Measurements from ENCODE around the gene SLC43A1.
"Not testable (repeated sequence)": the region's sequence is repeated elsewhere in the genome, so short reads cannot be mapped to it uniquely, and the experiment has no call there.

SLC43A1 gene

DNA sequence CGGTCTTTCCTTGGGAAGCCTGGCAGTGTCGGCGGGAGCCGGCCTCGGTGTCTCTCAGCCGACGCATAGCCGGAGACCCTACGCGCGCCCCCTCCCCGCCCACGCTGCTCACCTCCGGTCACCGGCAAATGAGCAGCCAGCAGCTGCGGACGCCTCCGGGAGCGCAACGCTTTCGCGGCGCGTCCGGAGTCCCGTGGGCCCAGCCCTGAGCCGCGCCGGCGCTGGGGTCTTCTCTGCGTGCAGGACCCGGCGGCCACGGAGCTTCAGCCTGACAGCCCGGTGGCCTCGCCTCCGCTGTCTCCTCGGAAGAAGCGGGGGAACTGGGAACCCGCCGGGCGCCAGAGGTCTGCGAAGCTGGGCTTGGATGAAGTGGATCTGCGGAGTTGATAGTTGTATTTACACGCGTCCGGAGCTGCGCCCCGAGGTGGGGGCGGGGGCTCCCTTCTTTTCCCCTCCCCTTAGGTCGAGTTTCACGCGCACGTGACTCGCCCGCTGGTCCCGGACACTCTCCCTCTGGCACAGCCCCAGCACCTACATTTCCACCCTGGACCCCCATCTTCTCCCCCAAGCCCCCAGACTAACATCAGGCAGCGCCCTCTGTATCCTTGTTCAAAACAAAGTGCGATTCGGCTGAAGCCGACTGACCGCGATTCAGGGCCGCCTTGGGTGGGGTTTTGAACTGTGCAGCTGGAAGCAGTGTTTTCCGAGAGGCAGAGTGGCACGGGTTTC is at the start of gene SLC43A1:
SLC43A1 (minus strand) TSS at position 371 of the 729 bp plus-strand sequence. CDS start 1,591 bp downstream, outside the sequence.
- DNase-seq: peak; percentile 71

DNA sequence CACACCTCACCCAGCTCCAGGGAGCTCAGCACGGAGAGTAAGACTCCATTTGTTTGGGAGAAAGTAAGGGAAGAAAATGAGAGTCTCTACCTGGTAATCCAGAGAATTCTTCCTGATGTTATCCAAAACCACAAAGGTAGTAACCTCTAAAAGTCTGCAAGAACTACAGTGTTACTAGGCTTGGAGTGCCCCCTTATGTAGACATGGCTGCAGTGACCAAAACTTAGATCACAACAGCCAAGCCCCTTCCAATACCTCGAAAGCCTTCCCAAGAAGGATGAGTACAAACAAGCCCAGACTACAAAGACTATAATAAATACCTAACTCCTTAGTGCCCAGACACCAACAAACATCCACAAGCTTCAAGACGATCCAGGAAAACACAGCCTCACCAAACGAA is 47.1 kb upstream of the SLC43A1 start:
- no peak for DNase-seq

DNA sequence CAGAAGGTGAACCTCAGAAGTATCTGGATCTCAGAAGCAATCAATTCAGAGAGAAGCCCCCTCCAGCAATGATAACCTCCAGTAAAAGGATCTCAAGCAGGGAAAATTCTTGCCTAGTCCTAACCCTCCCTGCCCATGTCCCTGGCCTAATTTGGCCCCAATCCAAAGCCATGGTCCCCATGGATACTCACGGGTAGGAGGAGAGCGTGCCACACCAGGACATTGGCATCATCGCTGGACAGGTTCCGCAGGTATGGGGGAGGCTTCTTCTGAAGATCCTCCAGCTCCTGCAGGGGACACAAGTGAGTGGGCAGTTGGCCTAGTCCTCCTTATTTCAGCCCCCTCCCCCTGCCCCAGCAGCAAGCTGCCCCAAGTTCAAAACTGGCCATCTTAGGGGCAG is 44.6 kb upstream of the SLC43A1 start:
- DNase-seq: no peak

DNA sequence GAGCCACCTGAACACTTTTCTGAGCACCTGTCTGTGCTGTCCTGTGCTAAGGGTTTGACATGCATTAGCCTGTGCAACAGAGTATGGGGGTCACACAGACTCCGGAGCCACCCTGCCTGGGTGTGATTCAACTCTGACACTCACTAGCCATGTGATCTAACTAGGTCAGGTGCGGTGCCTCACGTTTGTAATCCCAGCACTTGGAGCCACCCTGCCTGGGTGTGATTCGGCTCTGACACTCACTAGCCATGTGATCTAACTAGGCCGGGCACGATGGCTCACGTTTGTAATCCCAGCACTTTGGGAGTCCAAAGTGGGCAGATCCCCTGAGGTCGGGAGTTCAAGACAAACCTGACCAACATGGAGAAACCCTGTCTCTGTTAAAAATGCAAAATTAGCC is 40.5 kb upstream of the SLC43A1 start:
- no peak for DNase-seq

DNA sequence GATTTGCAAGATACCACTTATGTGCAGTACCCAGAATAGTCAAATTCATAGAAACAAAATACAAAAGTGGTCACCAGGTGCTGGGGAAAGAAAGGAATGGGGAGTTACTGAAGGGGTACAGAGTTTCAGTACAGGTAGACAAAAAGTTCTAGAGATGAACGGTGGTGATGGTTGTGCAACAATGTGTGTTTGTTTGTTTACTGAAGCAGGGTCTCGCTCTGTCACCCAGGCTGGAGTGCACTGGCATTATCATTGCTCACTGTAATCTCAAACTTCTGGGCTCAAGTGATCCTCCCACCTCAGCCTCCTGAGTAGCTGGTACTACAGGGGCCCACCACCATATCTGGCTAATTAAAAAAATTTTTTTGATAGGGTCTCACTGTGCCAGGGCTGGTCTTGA is 39.9 kb upstream of the SLC43A1 start:
- DNase-seq: no peak

DNA sequence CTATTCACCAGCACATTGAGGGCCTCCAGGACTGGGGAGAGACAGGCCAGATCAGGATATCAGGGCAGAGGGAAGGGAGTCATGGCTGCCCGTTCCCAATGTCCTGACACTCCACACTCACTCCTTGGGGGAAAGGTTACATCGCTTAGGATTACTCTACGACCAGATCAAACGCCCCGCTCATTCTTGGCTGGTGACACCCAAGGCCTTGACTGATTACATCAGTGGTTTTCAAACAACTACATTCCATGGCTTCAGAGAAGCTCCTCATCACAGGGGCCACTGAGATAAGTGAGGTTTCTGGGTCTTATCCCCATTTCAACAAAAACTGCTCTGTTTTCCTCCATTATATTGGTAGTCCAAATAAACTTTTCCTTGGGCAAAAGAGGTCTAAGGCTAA is 37.0 kb upstream of the SLC43A1 start:
- DNase-seq: no peak

DNA sequence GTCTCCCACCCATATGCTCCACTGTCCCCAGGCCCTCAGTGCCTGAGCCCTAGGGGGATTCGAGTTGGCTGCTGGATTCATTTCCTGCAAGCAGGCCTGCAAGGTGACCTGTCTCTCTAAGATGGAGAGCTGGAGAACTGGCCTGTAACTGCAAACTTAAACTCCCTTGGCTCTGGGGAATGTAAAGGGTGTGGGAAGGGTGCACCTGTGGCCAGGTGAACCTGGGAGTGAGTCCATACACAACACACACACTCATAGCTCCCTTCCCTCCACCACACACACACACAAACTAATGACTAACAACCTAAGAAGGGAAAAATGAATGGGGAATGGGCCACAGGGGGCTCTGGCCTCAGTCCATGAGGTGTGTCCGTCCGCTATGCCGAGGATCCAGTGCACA is 36.4 kb upstream of the SLC43A1 start:
- no peak for DNase-seq

DNA sequence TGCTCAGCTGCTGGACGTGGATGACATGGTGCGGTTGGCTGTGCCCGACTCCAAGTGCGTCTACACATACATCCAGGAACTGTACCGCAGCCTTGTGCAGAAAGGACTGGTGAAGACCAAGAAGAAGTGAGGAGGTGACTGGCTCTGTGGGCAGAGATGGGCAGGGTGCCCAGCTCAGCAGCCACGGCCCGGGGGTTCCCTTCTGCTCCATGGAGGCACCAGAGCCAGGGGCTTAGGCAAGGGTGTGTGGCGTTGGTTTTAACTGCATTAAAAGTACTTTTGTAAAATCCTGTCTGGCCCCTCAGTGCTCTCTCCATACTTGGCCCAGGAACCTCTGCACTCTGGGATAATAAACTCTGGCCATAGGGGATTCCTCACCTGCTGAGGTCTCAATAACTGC is 34.5 kb upstream of the SLC43A1 start:
- DNase-seq: no peak

DNA sequence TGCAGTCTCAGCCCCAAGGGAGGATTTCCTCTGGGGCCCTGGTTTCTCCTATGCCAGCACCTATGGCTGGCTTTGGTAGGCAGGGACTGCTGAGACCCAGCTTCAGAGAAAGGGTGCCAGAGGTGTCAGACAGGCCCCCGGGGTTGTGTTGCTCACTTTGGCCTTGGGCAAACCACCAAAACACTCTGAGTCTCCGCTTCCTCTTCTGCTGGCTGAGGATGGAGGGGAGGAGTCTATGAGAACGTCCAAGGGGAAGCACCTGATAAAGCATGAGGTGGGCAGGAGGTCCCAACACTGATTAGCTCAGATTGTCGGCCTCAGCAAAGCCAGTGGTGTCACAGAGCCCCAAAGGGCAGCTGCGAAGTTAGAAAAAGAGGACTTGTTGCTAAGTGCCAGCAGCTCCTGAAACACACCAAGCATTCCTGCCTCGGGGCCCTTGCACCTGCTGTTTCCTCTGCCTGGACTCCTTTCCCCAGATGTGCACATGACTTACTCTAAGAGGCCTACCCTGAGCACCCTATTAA is 32.4 kb upstream of the SLC43A1 start:
- no peak for DNase-seq

DNA sequence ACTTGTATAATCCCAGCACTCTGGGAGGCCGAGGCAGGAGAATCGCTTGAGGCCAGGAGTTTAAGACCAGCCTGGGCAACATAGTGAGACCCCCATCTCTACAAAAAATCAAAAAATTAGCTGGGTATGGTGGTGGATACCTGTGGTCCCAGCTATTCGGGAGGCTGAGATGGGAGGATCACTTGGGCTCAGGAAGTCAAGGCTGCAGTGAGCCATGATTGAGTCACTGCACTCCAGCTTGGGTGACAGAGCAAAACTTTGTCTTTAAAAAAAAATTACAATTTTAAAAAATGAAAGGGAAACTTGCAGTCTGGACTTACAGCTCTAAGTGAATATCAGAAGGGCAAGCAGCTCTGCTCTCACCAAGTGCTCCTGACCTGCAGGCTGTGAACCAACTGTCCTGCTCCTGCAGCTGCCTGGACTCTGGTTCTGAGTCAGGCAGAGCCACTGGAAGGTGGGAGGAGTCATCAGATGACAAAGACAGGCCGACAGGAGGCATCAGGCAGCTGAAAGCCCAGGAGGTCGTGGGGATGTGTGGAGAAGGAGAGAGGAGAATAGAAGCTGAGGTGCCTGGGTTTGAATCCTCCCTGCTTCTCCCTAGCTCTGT is 31.5 kb upstream of the SLC43A1 start:
- DNase-seq: no peak

DNA sequence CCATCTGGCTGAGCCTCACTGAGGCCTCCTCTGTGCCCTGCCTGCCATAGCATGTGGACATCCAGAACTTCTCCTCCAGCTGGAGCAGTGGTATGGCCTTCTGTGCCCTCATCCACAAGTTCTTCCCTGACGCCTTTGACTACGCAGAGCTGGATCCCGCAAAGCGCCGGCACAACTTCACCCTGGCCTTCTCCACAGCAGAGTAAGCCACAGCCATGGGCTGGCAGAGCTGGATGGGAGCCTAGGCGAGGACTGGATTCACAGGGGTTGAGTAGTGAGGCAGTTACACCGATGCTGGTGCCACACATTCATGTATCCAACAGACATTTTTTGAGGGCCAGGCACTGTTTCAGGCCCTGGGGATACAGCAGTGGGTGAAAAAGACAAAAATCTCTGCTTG is 30.9 kb upstream of the SLC43A1 start:
- DNase-seq: no peak

DNA sequence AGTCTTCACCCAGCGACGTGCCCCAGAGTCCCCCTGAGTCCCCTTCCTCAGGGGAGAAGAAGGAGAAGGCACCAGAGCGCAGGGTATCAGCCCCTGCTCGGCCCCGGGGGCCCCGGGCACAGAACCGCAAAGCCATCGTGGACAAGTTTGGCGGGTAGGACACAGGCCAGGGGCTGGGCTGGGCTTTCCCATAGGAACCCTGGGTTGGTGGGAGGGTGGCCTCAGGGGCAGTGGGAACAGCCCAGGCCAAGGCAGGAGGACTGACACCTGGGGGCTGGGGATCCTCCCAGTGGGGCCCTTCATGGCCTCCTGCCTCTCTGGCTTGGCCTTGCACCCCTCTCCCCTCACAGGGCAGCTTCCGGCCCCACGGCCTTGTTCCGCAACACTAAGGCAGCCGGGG is 30.4 kb upstream of the SLC43A1 start:
- DNase-seq: no peak

DNA sequence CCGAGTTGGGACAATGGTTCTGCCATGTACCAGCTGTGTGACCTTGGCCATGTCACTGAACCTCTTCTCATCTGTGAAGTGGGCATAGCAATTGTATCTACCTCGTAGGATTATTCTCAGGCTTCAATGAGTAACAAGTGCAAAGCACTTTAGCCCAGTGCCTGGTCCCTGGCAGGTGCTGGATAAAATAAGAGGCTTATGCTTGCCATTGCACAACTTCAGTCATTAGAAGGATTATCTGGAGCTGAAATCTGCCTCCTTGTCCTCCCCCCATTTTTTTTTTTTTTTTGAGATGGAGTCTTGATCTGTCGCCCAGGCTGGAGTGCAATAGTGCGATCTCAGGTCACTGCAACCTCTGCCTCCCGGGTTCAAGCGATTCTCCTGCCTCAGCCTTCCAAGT is 29.1 kb upstream of the SLC43A1 start:
- DNase-seq: no peak

DNA sequence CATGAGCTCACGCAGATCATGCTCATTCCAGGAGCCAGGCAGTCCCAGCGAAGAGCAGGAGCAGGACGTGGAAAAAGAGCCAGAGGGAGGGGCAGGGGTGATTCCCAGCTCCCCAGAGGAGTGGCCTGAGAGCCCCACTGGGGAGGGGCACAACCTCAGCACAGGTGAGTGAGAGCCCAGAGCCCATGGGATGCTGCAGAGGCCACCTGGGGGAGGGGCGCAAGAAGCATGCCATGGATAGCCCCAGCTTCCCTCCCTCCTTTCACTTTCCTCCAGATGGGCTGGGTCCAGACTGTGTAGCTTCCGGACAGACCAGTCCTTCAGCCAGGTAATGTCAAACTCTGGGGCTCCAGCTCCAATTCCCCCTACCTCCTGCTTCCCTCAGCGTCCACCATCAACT is 28.1 kb upstream of the SLC43A1 start:
- DNase-seq: no peak

DNA sequence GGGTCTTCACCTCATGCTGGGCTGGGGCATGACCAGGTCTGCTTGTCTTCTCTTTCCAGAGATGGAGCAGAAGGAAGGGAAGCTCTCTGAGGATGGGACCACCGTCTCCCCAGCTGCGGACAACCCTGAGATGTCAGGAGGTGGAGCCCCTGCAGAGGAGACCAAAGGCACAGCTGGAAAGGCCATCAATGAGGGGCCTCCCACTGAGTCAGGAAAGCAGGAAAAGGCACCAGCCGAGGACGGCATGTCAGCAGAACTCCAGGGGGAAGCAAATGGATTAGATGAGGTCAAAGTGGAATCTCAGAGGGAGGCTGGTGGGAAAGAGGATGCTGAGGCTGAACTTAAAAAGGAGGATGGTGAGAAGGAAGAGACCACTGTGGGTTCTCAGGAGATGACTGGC is 27.1 kb upstream of the SLC43A1 start:
- DNase-seq: no peak

DNA sequence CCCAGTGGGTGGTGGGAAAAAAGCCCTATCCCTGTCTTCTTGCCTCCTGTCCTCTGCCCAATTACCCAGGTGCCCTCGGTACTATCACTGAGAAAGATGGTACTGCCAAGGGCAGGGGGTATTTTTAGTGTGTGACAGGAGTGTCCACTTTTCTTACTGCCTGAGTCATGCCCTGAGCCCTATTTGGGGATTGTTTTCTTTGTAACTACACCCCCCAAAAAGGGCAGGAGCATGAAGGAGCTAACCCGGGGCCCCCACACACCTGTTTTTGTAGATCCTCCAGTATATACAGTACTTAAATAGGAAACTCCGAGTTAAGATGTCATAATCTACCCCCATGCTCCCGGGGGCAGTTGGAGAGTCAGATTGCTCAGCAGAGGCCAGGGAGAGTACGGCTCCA is 25.7 kb upstream of the SLC43A1 start:
- DNase-seq: no peak

DNA sequence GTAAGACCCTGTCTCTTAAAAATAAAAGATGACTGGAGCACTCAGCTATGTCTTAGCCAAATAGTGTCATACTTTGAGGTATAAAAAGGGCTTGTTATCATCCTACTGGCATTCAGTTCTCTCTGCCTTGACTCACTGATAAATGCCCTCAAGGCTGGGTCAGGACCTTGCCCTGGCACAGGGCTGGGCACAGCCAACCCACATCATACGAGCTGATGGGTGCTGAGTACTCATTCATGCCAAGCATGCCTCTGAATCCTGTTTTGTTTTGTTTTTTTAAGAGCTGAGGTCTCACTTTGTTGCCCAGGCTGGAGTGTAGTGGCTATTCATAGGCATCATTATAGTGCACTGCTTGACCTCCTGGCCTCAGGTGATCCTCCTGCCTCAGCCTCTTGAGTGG is 23.8 kb upstream of the SLC43A1 start:
- no peak for DNase-seq

DNA sequence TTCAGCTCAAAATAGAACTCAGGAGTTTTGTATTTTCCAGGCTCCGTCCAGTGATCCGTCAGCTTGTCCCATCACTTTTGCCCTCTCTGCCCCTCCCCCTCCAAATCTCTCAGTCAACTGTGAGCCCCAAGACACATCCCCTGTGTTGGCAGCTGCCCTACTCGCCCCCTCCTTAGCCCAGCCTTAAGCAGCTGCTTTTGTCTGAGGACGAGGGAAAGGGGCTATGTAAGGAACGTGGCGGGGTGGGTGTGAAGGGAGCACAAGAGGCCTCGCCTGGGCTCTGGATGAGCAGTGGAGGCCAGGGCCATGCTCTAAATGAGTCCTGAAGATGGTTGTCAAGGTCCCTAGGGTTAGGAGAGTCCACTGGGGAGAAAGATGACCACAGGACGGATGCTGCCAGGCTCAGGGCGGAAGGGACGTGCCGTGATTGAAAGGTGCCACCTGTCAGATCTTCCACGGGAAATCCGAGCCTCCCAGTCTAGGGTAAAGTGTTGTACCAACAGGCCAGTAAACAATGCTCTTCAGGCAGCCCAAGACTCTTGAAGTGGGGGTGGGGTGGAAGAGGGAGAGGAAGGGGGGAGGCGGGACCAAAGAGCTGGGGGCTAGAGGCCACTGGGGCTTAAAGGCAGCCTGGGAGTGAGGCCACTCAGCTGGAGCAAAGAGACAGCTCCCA is 21.6 kb upstream of the SLC43A1 start, which contains the start of gene SMTNL1:
SMTNL1 (plus strand) TSS at position 649 of the 673 bp plus-strand sequence. CDS start 5,048 bp downstream, outside the sequence.
- DNase-seq: peak; percentile 45

DNA sequence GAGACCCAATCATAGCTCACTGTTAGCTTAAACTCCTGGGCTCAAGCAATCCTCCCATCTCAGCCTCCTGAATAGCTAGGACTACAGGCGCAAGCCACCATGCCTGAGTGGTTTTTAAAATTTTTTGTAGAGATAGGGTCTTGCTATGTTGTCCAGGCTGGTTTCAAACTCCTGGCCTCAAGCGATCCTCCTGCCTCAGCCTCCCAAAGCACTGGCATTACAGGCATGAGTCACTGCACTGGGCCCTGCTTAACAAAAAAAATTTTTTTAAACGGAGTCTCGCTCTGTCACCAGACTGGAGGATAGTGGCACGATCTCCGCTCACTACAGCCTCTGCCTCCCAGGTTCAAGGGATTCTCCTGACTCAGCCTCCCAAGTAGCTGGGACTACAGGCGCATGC is 18.9 kb upstream of the SLC43A1 start:
- DNase-seq: not testable (repeated sequence)

DNA sequence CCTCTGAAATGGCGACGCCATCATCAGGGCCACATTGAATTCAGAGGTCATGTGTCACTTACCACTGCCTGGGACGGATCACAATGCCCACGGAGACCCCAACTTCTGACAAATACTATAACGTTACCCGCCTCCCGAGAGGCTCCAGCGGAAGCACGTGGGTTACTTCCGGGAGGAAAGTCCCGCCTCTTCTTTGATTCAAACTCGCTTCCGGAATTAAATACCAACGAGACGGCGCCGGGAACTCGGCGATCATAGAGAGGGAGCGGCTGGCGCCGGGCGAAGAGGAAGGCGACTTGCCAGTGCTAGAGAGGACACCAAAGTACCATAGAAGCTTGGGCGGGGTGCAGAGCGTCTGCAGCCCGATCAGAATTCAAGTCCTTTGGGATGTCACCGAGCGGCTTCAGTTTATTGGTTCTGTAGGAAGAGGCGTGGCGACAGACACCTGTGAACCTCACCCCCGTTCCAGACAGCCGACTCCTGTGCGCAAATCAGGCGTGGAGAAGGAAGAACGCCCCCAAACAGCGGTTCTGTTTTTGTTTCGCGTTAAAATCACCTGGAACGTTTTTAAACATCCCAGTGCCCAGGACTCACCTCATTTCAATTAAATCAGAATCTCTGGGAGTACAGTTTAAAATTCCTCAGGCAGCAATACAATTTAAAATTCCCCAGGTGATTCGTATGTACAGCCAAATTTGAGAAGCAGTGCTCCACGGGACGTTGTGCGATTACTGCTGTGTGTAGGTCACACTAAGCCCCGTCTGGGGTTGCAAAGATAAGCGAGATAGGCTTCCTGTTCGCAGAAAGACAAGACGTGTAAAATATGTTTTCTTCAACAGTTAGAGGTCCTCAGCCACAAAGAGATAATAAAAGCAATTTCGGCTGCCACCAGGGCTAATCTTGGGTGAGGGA is 15.3 kb upstream of the SLC43A1 start, which contains the start of gene TIMM10:
TIMM10 (minus strand) TSS at position 159 of the 912 bp plus-strand sequence. CDS start 565 bp downstream, outside the sequence.
- DNase-seq: peak; percentile 96

DNA sequence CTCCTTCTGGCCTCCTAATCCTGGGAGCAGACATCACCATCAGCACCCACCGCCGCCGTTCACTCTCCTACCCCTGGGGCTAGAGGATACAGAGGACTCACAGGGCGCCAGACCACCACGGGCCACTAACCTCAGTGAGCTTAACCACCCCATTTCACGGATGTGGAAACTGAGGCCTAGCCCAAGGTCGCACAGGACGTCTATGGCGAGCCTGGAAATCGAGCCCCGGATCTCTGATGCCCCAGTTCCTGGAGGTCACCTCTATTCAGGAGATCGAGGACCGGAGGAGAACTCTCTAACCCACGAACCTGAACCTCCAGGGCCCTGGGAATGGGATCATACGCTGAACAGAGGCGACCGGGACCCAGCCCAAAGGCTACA is 14.7 kb upstream of the SLC43A1 start:
- no peak for DNase-seq

DNA sequence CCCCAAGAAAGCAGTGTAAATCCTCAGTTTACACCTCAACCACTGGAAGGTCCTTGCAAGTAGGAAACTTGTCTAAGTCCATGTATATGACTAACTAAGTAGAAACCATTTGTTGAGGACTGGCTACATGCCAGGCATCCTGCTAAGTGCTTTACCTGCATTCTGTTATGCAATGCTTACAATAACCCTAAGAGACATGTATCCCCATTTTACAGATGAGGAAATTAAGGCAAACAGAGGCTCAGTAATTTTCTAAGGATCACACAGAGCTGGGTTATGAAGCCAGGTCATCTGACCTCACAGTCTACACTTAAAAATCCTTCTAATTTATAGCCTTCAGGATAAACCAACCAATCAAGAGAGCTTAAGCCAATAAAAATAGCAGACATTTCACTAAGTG is 13.5 kb upstream of the SLC43A1 start:
- DNase-seq: no peak

Data from femur (tissue), 1 donor.